Measurements from ENCODE around the gene SORCS3. TPM values are rescaled to one million over a fixed set of nuclear protein-coding genes. Genes with fewer than 3 reads are reported as not detected.

SORCS3 gene
- total and polyA plus RNA-seq, 11 donors: 0.03 to 0.19 (median 0.05) TPM; not detected in 8

GRCh38 chr10:105150259-105150880, 509.3 kb downstream of the SORCS3 start:
- Histone ChIP-seq H3K4me1 (no peaks in the 10 kb centered on the region), H3K27me3 (no peaks in the 10 kb centered on the region), H3K36me3 (no peaks in the 10 kb centered on the region), H3K4me3 (no peak overlapping the region), H3K9me3 (no peaks in the 10 kb centered on the region), H3K27ac (no peak overlapping the region)
- WGBS, 4 donors: 58 to 70% (median 61%) methylated on average over 4 of the region's 4 CpGs
- no peak for ATAC-seq
- no peak for TF ChIP-seq POLR2A (IDR thresholded peaks at IDR 0.05)
- no peak for TF ChIP-seq CTCF (IDR thresholded peaks at IDR 0.05)
- intact Hi-C loops (cut with DNase I): no loop called here
- DNase-seq: no peak

GRCh38 chr10:105154736-105155135, 513.6 kb downstream of the SORCS3 start:
- no peaks in the 10 kb centered on the region for H3K9me3 ChIP-seq
- WGBS, 4 donors: 80 to 90% (median 89%) methylated on average over 4 of the region's 4 CpGs

GRCh38 chr10:105159268-105159667, 518.2 kb downstream of the SORCS3 start:
- 56 to 80% (median 67%) methylated on average over 1 of the region's 1 CpG for WGBS, 4 donors
- intact Hi-C loops (cut with DNase I): no loop called here
- DNase-seq (no peak), ATAC-seq (no peak)
- H3K27ac ChIP-seq: no peak overlapping the region
- H3K4me3 ChIP-seq: no peak overlapping the region
- no peaks in the 10 kb centered on the region for H3K9me3 ChIP-seq
- no peaks in the 10 kb centered on the region for H3K4me1 ChIP-seq
- H3K27me3 ChIP-seq: no peaks in the 10 kb centered on the region
- no peaks in the 10 kb centered on the region for H3K36me3 ChIP-seq
- TF ChIP-seq POLR2A (IDR thresholded peaks at IDR 0.05) (no peak), CTCF (IDR thresholded peaks at IDR 0.05) (no peak)

More at GRCh38 chr10:105154736-105155135, 513.6 kb downstream of the SORCS3 start:
- TF ChIP-seq CTCF (IDR thresholded peaks at IDR 0.05) (no peak), POLR2A (IDR thresholded peaks at IDR 0.05) (no peak)
- ATAC-seq (no peak), DNase-seq (no peak)
- no peak overlapping the region for H3K4me3 ChIP-seq
- H3K27ac ChIP-seq: no peak overlapping the region
- H3K36me3 ChIP-seq: no peaks in the 10 kb centered on the region
- H3K4me1 ChIP-seq: no peaks in the 10 kb centered on the region
- H3K27me3 ChIP-seq: no peaks in the 10 kb centered on the region
- intact Hi-C loops (cut with DNase I): no loop called here

GRCh38 chr10:105161149-105161548, 520.1 kb downstream of the SORCS3 start:
- no peak overlapping the region for H3K27ac ChIP-seq
- no peak for ATAC-seq
- H3K9me3 ChIP-seq: no peaks in the 10 kb centered on the region
- no peaks in the 10 kb centered on the region for H3K27me3 ChIP-seq
- H3K4me3 ChIP-seq: no peak overlapping the region
- no peak for DNase-seq
- H3K4me1 ChIP-seq: no peaks in the 10 kb centered on the region
- 76 to 83% (median 80%) methylated on average over 4 of the region's 4 CpGs for WGBS, 4 donors
- intact Hi-C loops (cut with DNase I): no loop called here
- TF ChIP-seq POLR2A (IDR thresholded peaks at IDR 0.05) (no peak), CTCF (IDR thresholded peaks at IDR 0.05) (no peak)
- H3K36me3 ChIP-seq: no peaks in the 10 kb centered on the region
